ENCODE results near the gene POLR3E.

- TF ChIP-seq CTCF (IDR thresholded peaks at IDR 0.05 in 2 of 3, conservative IDR thresholded peaks at IDR 0.05 in 1 of 3; ENCODE audit: borderline replicate concordance in 1 of 3, insufficient read depth in 1 of 3, low read depth in 2 of 3, low read length in 2 of 3) (no peak), YY1 (IDR thresholded peaks at IDR 0.05; ENCODE audit: extremely low read depth, insufficient replicate concordance, low read depth, low read length) (no peak), POLR2AphosphoS5 (IDR thresholded peaks at IDR 0.05; ENCODE audit: low read depth, low read length) (no peak), SIN3A (IDR thresholded peaks at IDR 0.05; ENCODE audit: low read depth) (no peak), ATF3 (IDR thresholded peaks at IDR 0.05) (no peak), REST (IDR thresholded peaks at IDR 0.05; ENCODE audit: low read depth) (no peak), CBX3 (IDR thresholded peaks at IDR 0.05; ENCODE audit: low read depth) (no peak), POLR2A (IDR thresholded peaks at IDR 0.05; ENCODE audit: borderline replicate concordance, extremely low read depth, insufficient read depth, insufficient read length) (no peak), EGR1 (IDR thresholded peaks at IDR 0.05; ENCODE audit: low read depth) (no peak)
These were observed 75.9 kb downstream of the POLR3E start for GRCh38 chr16:22372882-22373661.
